SK-N-SH treated with all-trans-retinoic acid at 6 μM for 48 hours (cell line): ENCODE measurements around the gene ZNF511.
A peak's percentile ranks its signal among the peaks of the same experiment; 100 is the strongest.

ENCODE experiments used
- ATAC-seq: fragments of 200-7000 bp; cut with Tn5 transposase; 3 replicates; pipeline ENCODE4 v1.9.1; 2020; ENCODE audit warnings: mild to moderate bottlenecking, moderate library complexity
- ARNTL ChIP-seq: fragments of 450-650 bp; formaldehyde crosslinking; IDR thresholded peaks from 2 replicates; pipeline ENCODE4 v1.5.0; 2020; ENCODE audit warnings: low read depth, mild to moderate bottlenecking, moderate library complexity, borderline replicate concordance
- BACH2 ChIP-seq: fragments of 250-450 bp; sonication (Bioruptor Pico); IDR thresholded peaks from 2 replicates; pipeline ENCODE4 v1.9.0; 2021; ENCODE audit warnings: mild to moderate bottlenecking, borderline replicate concordance
- CSDC2 ChIP-seq: fragments of 250-450 bp; sonication (Bioruptor Pico); IDR thresholded peaks from 2 replicates; pipeline ENCODE4 v1.5.0; 2020; ENCODE audit warnings: mild to moderate bottlenecking, moderate library complexity
- CSRNP3 ChIP-seq: fragments of 250-450 bp; sonication (Bioruptor Pico); IDR thresholded peaks from 2 replicates; pipeline ENCODE4 v1.5.1; 2021; ENCODE audit warnings: mild to moderate bottlenecking, moderate library complexity
- ESRRG ChIP-seq: fragments of 250-450 bp; sonication (Bioruptor Pico); IDR thresholded peaks from 2 replicates; pipeline ENCODE4 v1.6.1; 2021; ENCODE audit warnings: mild to moderate bottlenecking
- GLIS3 ChIP-seq: fragments of 250-450 bp; sonication (Bioruptor Pico); IDR thresholded peaks from 2 replicates; pipeline ENCODE4 v1.5.0; 2020; ENCODE audit warnings: mild to moderate bottlenecking, moderate library complexity
- ISL1 ChIP-seq: fragments of 250-450 bp; sonication (Bioruptor Pico); IDR thresholded peaks from 2 replicates; pipeline ENCODE4 v2.1.2; 2022; ENCODE audit warnings: mild to moderate bottlenecking, moderate library complexity
- OSR1 ChIP-seq: fragments of 250-450 bp; sonication (Bioruptor Pico); IDR thresholded peaks from 2 replicates; pipeline ENCODE4 v1.8.0; 2022; ENCODE audit warnings: moderate library complexity, mild to moderate bottlenecking, inconsistent platforms
- PPARA ChIP-seq: fragments of 250-450 bp; sonication (Bioruptor Pico); IDR thresholded peaks from 2 replicates; pipeline ENCODE4 v1.5.0; 2020; ENCODE audit warnings: mild to moderate bottlenecking, borderline replicate concordance
- RARB ChIP-seq: fragments of 250-450 bp; sonication (Bioruptor Pico); IDR thresholded peaks from 2 replicates; pipeline ENCODE4 v1.8.0; 2021; ENCODE audit warnings: mild to moderate bottlenecking, moderate library complexity
- SNAI2 ChIP-seq: fragments of 250-450 bp; sonication (Bioruptor Pico); IDR thresholded peaks from 2 replicates; pipeline ENCODE4 v1.5.0; 2020; ENCODE audit warnings: mild to moderate bottlenecking, moderate library complexity
- TOX ChIP-seq: fragments of 250-450 bp; sonication (Bioruptor Pico); IDR thresholded peaks from 2 replicates; pipeline ENCODE4 v1.8.0; 2021; ENCODE audit warnings: mild to moderate bottlenecking, moderate library complexity, borderline replicate concordance
- ZC3H10 ChIP-seq: fragments of 250-450 bp; sonication (Bioruptor Pico); IDR thresholded peaks from 2 replicates; pipeline ENCODE4 v1.5.1; 2021; ENCODE audit warnings: mild to moderate bottlenecking, moderate library complexity
- ZFP3 ChIP-seq: fragments of 250-450 bp; sonication (Bioruptor Pico); IDR thresholded peaks from 2 replicates; pipeline ENCODE4 v1.5.0; 2020; ENCODE audit warnings: mild to moderate bottlenecking, moderate library complexity
- ZFP30 ChIP-seq: fragments of 450-650 bp; formaldehyde crosslinking; IDR thresholded peaks from 2 replicates; pipeline ENCODE4 v1.5.0; 2022; ENCODE audit warnings: mild to moderate bottlenecking, moderate library complexity
- ZNF565 ChIP-seq: fragments of 450-650 bp; formaldehyde crosslinking; conservative IDR thresholded peaks from 2 replicates; pipeline ENCODE4 v1.5.0; 2020; ENCODE audit warnings: low read depth, mild to moderate bottlenecking, moderate library complexity
- ZNF70 ChIP-seq: fragments of 450-650 bp; formaldehyde crosslinking; IDR thresholded peaks from 2 replicates; pipeline ENCODE4 v1.5.0; 2020; ENCODE audit warnings: mild to moderate bottlenecking, moderate library complexity
- ZNF8 ChIP-seq: fragments of 450-650 bp; formaldehyde crosslinking; IDR thresholded peaks from 2 replicates; pipeline ENCODE4 v1.5.0; 2020; ENCODE audit warnings: mild to moderate bottlenecking, moderate library complexity
- TF ChIP-seq, protein P1 (sequence below): fragments of 250-450 bp; sonication (Bioruptor Pico); IDR thresholded peaks from 2 replicates; pipeline ENCODE4 v1.8.0; 2020; ENCODE audit warnings: mild to moderate bottlenecking, moderate library complexity, borderline replicate concordance
- TF ChIP-seq, protein P2 (sequence below): fragments of 250-450 bp; sonication (Bioruptor Pico); IDR thresholded peaks from 2 replicates; pipeline ENCODE4 v1.8.0; 2021; ENCODE audit warnings: low read depth, mild to moderate bottlenecking, moderate library complexity, borderline replicate concordance
- TF ChIP-seq, protein P3 (sequence below): fragments of 250-450 bp; sonication (Bioruptor Pico); IDR thresholded peaks from 2 replicates; pipeline ENCODE4 v1.5.0; 2020; ENCODE audit warnings: mild to moderate bottlenecking, moderate library complexity
- TF ChIP-seq, protein P4 (sequence below): fragments of 250-450 bp; sonication (Bioruptor Pico); IDR thresholded peaks from 2 replicates; pipeline ENCODE4 v1.5.1; 2020; ENCODE audit warnings: low read depth, mild to moderate bottlenecking, moderate library complexity

The ZNF511 gene

GRCh38 chr10:133332936-133333699 lies 24.4 kb downstream of the ZNF511 start:
- TF ChIP-seq CSRNP3 (CRISPR knock-in tag) (no peak), RARB (no peak)
- ATAC-seq = no peak

DNA sequence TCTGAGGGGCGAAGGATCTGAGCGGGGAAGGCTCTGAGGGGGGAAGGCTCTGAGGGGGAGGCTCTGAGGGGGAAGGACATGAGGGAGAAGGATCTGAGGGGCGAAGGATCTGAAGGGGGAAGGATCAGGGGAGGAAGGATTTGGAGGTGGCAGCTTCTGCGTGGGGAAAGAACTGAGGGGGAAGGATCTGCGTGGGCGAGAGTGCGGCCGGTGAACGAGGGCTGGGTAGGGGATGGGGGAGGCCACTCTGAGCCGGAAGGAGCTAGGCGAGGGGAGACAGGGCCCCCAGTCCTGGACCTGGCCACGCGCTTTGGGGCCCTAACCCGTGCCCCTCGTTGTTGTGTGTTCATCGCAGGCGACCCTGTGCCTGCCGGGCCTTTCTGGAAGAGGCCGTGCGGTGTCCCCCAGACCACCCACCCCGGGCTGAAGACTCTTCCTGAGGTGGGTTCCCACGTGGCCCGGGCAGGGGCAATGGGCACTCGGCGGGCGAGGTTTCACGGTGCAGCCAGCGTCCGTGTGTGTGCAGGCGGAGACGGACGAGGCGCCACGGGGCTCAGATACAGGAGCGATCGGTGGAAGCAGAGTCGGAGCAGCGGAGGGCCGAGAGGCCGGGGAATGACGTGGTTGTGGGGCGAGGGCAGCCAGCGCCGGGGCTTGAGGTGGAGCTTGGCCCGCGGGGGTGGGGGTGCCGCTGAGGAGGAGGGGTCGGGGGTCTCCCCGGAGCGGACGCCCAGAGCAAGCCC lies 26.0 kb downstream of the ZNF511 start:
- no peak for TF ChIP-seq OSR1 (CRISPR knock-in tag)
- TF ChIP-seq, protein P1, sequence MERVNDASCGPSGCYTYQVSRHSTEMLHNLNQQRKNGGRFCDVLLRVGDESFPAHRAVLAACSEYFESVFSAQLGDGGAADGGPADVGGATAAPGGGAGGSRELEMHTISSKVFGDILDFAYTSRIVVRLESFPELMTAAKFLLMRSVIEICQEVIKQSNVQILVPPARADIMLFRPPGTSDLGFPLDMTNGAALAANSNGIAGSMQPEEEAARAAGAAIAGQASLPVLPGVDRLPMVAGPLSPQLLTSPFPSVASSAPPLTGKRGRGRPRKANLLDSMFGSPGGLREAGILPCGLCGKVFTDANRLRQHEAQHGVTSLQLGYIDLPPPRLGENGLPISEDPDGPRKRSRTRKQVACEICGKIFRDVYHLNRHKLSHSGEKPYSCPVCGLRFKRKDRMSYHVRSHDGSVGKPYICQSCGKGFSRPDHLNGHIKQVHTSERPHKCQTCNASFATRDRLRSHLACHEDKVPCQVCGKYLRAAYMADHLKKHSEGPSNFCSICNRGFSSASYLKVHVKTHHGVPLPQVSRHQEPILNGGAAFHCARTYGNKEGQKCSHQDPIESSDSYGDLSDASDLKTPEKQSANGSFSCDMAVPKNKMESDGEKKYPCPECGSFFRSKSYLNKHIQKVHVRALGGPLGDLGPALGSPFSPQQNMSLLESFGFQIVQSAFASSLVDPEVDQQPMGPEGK (CRISPR knock-in tag) = no peak
- no peak for TF ChIP-seq PPARA (CRISPR knock-in tag)
- TF ChIP-seq SNAI2 = no peak
- no peak for TF ChIP-seq ZFP3 (CRISPR knock-in tag)
- TF ChIP-seq ESRRG (CRISPR knock-in tag) = no peak
- TF ChIP-seq ZC3H10 (CRISPR knock-in tag) = no peak
- no peak for TF ChIP-seq GLIS3 (CRISPR knock-in tag)
- TF ChIP-seq ZNF70 (CRISPR knock-in tag) = no peak
- no peak for TF ChIP-seq ISL1 (CRISPR knock-in tag)
- TF ChIP-seq, all 23 proteins: peak for 0
- ATAC-seq = peak; percentile 79

- TF ChIP-seq PPARA (CRISPR knock-in tag) = no peak
- no peak for TF ChIP-seq ESRRG (CRISPR knock-in tag)
- no peak for TF ChIP-seq ZNF8 (CRISPR knock-in tag)
- no peak for TF ChIP-seq OSR1 (CRISPR knock-in tag)
- TF ChIP-seq TOX (CRISPR knock-in tag) = no peak
- TF ChIP-seq ZFP30 (CRISPR knock-in tag) = no peak
- TF ChIP-seq, protein P2, sequence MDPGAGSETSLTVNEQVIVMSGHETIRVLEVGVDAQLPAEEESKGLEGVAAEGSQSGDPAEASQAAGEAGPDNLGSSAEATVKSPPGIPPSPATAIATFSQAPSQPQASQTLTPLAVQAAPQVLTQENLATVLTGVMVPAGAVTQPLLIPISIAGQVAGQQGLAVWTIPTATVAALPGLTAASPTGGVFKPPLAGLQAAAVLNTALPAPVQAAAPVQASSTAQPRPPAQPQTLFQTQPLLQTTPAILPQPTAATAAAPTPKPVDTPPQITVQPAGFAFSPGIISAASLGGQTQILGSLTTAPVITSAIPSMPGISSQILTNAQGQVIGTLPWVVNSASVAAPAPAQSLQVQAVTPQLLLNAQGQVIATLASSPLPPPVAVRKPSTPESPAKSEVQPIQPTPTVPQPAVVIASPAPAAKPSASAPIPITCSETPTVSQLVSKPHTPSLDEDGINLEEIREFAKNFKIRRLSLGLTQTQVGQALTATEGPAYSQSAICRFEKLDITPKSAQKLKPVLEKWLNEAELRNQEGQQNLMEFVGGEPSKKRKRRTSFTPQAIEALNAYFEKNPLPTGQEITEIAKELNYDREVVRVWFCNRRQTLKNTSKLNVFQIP = no peak
- no peak for TF ChIP-seq ARNTL (CRISPR knock-in tag)
- TF ChIP-seq, protein P3, sequence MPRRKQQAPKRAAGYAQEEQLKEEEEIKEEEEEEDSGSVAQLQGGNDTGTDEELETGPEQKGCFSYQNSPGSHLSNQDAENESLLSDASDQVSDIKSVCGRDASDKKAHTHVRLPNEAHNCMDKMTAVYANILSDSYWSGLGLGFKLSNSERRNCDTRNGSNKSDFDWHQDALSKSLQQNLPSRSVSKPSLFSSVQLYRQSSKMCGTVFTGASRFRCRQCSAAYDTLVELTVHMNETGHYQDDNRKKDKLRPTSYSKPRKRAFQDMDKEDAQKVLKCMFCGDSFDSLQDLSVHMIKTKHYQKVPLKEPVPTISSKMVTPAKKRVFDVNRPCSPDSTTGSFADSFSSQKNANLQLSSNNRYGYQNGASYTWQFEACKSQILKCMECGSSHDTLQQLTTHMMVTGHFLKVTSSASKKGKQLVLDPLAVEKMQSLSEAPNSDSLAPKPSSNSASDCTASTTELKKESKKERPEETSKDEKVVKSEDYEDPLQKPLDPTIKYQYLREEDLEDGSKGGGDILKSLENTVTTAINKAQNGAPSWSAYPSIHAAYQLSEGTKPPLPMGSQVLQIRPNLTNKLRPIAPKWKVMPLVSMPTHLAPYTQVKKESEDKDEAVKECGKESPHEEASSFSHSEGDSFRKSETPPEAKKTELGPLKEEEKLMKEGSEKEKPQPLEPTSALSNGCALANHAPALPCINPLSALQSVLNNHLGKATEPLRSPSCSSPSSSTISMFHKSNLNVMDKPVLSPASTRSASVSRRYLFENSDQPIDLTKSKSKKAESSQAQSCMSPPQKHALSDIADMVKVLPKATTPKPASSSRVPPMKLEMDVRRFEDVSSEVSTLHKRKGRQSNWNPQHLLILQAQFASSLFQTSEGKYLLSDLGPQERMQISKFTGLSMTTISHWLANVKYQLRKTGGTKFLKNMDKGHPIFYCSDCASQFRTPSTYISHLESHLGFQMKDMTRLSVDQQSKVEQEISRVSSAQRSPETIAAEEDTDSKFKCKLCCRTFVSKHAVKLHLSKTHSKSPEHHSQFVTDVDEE (CRISPR knock-in tag) = no peak
- TF ChIP-seq RARB = no peak
- no peak for TF ChIP-seq CSDC2 (CRISPR knock-in tag)
- TF ChIP-seq ZNF70 (CRISPR knock-in tag) = no peak
- TF ChIP-seq, protein P4, sequence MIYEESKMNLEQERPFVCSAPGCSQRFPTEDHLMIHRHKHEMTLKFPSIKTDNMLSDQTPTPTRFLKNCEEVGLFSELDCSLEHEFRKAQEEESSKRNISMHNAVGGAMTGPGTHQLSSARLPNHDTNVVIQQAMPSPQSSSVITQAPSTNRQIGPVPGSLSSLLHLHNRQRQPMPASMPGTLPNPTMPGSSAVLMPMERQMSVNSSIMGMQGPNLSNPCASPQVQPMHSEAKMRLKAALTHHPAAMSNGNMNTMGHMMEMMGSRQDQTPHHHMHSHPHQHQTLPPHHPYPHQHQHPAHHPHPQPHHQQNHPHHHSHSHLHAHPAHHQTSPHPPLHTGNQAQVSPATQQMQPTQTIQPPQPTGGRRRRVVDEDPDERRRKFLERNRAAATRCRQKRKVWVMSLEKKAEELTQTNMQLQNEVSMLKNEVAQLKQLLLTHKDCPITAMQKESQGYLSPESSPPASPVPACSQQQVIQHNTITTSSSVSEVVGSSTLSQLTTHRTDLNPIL (CRISPR knock-in tag) = no peak
- TF ChIP-seq CSRNP3 (CRISPR knock-in tag) = no peak
- TF ChIP-seq ZC3H10 (CRISPR knock-in tag) = no peak
- TF ChIP-seq ZNF565 (CRISPR knock-in tag) = no peak
- TF ChIP-seq BACH2 = no peak
- ATAC-seq = peak; percentile 64
Observed at GRCh38 chr10:133335246-133336117, 26.8 kb downstream of the ZNF511 start.
